NCI-H187 (cell line): ENCODE measurements around the gene TXN.

ENCODE experiments used
- DNase-seq, 2 experiments: peaks; one replicate each; lab custom pipeline; 2025; lab: John Stamatoyannopoulos, UW

The TXN gene

GRCh38 chr9:110256380-110257096 is at the start of gene TXN:
TXN (minus strand) TSS chr9:110256507; CDS start chr9:110256435, 72 bp downstream.
- peak; percentile 34 to 70 for DNase-seq

- no peak for DNase-seq
These were observed 46.8 kb upstream of the TXN start for GRCh38 chr9:110303133-110303532.

GRCh38 chr9:110298043-110298605 is 41.8 kb upstream of the TXN start:
- no peak for DNase-seq

- DNase-seq = no peak
These were observed 36.9 kb upstream of the TXN start for GRCh38 chr9:110293248-110293647.

GRCh38 chr9:110291921-110292557 is 35.7 kb upstream of the TXN start:
- no peak for DNase-seq

GRCh38 chr9:110290001-110290400 is 33.7 kb upstream of the TXN start:
- DNase-seq = no peak

GRCh38 chr9:110288503-110288902 is 32.2 kb upstream of the TXN start:
- DNase-seq = no peak

- DNase-seq = no peak
These were observed 31.0 kb upstream of the TXN start for GRCh38 chr9:110287289-110287680.

GRCh38 chr9:110284211-110284844 is 28.0 kb upstream of the TXN start:
- DNase-seq = no peak

- no peak for DNase-seq
These were observed 27.4 kb upstream of the TXN start for GRCh38 chr9:110283751-110284150.

DNA sequence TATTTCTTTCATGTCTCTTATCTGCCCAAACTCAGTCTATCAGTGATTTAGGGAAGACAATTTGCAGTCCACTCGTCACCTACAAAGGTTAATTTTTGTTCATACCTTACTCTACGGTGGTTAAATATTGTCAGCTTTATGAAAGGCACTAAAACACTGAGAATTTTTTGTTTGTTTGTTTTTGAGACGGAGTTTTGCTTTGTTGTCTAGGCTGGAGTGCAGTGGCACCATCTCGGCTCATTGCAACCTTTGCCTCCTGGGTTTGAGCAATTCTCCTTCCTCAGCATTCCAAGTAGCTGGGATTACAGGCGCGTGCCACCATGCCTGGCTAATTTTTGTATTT is 26.4 kb upstream of the TXN start:
- no peak for DNase-seq

GRCh38 chr9:110282018-110282738 is 25.9 kb upstream of the TXN start:
- no peak for DNase-seq

- no peak for DNase-seq
These were observed 21.9 kb upstream of the TXN start for GRCh38 chr9:110278080-110278707.

DNA sequence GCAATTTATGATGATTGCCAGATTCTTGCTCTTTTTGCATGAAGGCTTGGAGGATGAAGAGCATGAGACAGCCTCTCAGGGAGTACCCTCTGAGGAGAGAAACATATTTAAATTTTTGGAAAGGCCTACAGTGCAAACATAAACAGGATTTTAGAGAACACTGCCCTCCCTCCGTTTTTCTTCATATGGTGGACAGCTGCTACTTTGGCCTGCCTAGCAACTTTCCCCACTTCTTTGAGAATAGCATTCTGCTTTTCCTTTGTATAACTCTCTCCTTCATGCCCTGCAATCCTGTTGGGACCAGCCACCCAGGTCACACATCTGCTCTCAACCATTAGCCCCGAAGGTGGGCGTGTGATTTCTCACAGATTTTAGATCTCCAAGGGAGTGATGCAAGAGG is 20.5 kb upstream of the TXN start:
- no peak for DNase-seq

DNA sequence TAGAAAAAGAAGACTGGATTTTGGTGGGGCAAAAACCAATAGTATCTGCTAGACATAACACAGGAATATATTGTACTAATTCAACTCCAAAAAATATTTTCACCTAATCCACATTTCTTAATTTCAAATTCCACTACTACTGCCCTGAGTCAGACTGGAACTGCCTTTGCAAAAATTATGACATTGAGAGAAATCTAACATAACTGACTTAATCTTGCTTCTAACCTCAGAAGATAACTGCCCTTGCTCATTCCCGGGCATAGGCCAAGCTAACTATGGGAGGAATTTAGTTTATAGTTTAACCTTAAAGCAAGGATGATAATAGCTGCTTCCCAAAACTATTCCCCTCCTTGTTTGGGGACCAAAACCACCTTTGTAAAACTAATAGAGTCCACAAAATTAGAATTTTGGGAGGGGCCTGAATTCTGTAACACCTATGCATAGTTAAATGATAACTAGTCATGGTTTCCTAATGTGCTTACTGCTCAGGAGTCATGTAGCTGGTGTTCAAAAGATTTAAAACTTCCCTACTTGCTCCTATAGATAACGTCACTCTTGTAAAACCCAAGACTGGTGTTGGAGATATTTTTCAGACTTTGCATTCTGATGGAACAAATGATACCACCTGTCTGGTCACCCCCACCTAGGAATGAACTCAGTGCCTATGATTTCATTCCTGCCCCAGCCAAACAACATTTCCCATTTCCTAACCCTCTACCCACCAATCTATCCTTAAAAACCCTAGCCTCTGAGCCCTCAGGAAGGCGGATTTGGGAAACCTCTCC is 14.1 kb upstream of the TXN start:
- no peak for DNase-seq

GRCh38 chr9:110266795-110267194 is 10.5 kb upstream of the TXN start:
- DNase-seq = no peak

DNA sequence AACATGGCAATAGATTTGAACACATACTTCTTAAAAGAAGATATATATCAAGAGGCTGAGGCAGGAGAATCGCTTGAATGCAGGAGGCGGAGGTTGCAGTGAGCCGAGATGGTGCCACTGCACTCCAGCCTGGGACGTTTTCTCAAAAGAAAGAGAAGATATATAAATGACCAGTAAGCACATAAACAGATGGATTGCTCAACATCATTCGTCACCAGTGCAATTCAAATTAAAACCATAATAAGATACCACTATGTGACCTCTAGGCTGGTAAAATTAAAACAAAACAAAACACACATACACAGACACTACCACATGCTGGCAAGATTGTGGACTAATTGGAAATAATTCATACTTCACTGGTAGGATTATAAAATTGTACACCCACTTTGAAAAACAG is 5.3 kb upstream of the TXN start:
- no peak for DNase-seq

GRCh38 chr9:110260911-110261310 is 4.6 kb upstream of the TXN start:
- no peak for DNase-seq

GRCh38 chr9:110259566-110259965 is 3.3 kb upstream of the TXN start:
- DNase-seq = no peak

DNA sequence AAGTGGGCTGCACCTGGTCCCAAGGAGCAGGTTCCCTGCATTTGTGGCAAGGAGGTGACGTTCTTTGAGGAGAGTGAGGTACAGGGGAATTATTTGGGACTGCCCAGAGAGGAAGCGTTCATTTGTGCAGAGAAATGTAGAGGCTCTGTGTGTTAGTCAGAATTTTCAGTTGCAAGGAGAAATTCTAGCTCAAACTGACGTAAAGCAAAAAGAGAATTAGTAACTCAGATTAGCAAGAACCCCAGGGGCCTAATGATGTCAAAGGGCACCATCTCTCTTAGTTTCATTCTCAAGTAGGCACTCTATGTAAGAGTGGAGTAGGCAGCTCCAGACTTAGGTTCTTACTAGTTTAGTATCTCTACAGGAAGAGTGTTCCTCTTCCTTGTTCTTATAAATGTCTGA is 2.4 kb upstream of the TXN start:
- no peak for DNase-seq

- DNase-seq = no peak
These were observed 1.6 kb upstream of the TXN start for GRCh38 chr9:110257956-110258355.
